ENCODE data around the gene NISCH. TPM values are rescaled to one million over a fixed set of nuclear protein-coding genes. Genes with fewer than 3 reads are reported as not detected.

Gene NISCH
- total RNA-seq, 6 experiments from 2014 or later = 46.4 to 62.5 (median 55.8) TPM

- no peak for DNase-seq
- no peak overlapping the region for H3K27ac Mint-ChIP-seq
- TF ChIP-seq, protein P1, sequence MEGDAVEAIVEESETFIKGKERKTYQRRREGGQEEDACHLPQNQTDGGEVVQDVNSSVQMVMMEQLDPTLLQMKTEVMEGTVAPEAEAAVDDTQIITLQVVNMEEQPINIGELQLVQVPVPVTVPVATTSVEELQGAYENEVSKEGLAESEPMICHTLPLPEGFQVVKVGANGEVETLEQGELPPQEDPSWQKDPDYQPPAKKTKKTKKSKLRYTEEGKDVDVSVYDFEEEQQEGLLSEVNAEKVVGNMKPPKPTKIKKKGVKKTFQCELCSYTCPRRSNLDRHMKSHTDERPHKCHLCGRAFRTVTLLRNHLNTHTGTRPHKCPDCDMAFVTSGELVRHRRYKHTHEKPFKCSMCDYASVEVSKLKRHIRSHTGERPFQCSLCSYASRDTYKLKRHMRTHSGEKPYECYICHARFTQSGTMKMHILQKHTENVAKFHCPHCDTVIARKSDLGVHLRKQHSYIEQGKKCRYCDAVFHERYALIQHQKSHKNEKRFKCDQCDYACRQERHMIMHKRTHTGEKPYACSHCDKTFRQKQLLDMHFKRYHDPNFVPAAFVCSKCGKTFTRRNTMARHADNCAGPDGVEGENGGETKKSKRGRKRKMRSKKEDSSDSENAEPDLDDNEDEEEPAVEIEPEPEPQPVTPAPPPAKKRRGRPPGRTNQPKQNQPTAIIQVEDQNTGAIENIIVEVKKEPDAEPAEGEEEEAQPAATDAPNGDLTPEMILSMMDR (IDR thresholded peaks at IDR 0.05) = no peak
- no peak overlapping the region for H3K4me3 Mint-ChIP-seq
- H3K9me3 Mint-ChIP-seq = no peaks in the 10 kb centered on the region
- peaks cover 6% of the 10 kb centered on the region for H3K4me1 Mint-ChIP-seq (ENCODE audit: low read depth)
- no peaks in the 10 kb centered on the region for H3K36me3 Mint-ChIP-seq (ENCODE audit: low read depth)
- peaks cover 15% of the 10 kb centered on the region for H3K27me3 Mint-ChIP-seq (ENCODE audit: insufficient read depth)
Observed at GRCh38 chr3:52429031-52429430, 26.4 kb upstream of the NISCH start.

DNA sequence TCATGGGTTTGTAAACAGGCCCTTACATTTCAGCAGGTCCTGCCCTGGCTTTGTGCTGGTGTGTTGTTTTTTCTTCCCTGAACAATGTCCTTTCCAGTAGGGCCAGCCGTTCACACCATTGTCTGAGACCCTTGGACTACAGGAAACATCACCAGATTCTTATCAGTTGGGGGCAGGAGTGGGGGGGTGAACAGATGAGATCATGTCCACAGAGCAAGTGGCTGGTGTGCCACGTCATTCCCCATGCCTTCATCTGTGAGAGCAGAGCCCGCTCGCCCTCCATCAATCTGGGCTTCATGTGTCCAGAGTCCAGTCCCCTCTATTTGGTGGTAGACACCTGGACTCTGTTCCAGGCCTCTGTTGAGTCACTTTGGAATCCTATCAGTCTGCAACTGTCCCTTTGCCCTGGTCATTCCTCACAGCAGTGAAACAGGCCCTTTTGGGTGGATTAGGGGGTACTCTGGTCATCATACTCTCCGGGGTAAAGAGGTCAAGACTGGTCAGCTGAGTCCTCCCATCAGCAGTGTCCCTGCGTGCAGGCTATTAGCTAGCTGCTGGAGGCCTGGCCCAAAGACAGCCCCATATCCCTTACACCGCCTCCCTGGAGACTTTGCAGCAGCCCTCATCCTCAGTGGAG, 25.5 kb upstream of the NISCH start:
- Mint-ChIP-seq H3K4me1 (ENCODE audit: low read depth) (peaks cover 6% of the 10 kb centered on the region), H3K27me3 (ENCODE audit: insufficient read depth) (peaks cover 19% of the 10 kb centered on the region), H3K4me3 (no peak overlapping the region), H3K27ac (no peak overlapping the region), H3K9me3 (no peaks in the 10 kb centered on the region), H3K36me3 (ENCODE audit: low read depth) (no peaks in the 10 kb centered on the region)
- DNase-seq = no peak
- TF ChIP-seq, protein P1 (IDR thresholded peaks at IDR 0.05) = no peak

GRCh38 chr3:52430416-52430810, 25.0 kb upstream of the NISCH start:
- Mint-ChIP-seq H3K9me3 (no peaks in the 10 kb centered on the region), H3K27ac (no peak overlapping the region), H3K4me3 (no peak overlapping the region), H3K36me3 (ENCODE audit: low read depth) (no peaks in the 10 kb centered on the region), H3K27me3 (ENCODE audit: insufficient read depth) (peaks cover 19% of the 10 kb centered on the region), H3K4me1 (ENCODE audit: low read depth) (peaks cover 6% of the 10 kb centered on the region)
- TF ChIP-seq, protein P1 (IDR thresholded peaks at IDR 0.05) = no peak
- no peak for DNase-seq

GRCh38 chr3:52431459-52432223, 23.8 kb upstream of the NISCH start:
- peaks cover 6% of the 10 kb centered on the region for H3K4me1 Mint-ChIP-seq (ENCODE audit: low read depth)
- DNase-seq = no peak
- H3K36me3 Mint-ChIP-seq (ENCODE audit: low read depth) = no peaks in the 10 kb centered on the region
- H3K9me3 Mint-ChIP-seq = no peaks in the 10 kb centered on the region
- H3K4me3 Mint-ChIP-seq = no peak overlapping the region
- H3K27me3 Mint-ChIP-seq (ENCODE audit: insufficient read depth) = peaks cover 24% of the 10 kb centered on the region
- TF ChIP-seq, protein P1 (IDR thresholded peaks at IDR 0.05) = no peak
- no peak overlapping the region for H3K27ac Mint-ChIP-seq

GRCh38 chr3:52432225-52432624, 23.2 kb upstream of the NISCH start:
- Mint-ChIP-seq H3K4me3 (no peak overlapping the region), H3K27ac (no peak overlapping the region), H3K36me3 (ENCODE audit: low read depth) (no peaks in the 10 kb centered on the region), H3K27me3 (ENCODE audit: insufficient read depth) (peaks cover 26% of the 10 kb centered on the region), H3K4me1 (ENCODE audit: low read depth) (peaks cover 6% of the 10 kb centered on the region), H3K9me3 (no peaks in the 10 kb centered on the region)
- TF ChIP-seq, protein P1 (IDR thresholded peaks at IDR 0.05) = no peak
- no peak for DNase-seq
